ENCODE results near the gene DYNC1I1. TPM values are rescaled to one million over a fixed set of nuclear protein-coding genes. Genes with fewer than 3 reads are reported as not detected.

Gene DYNC1I1
- total and polyA plus RNA-seq, 2 donors (not counting 3 experiments of a cell fraction or from before 2014, with no cell fraction given): 1.8 to 3.6 TPM

GRCh38 chr7:96089511-96089910 lies 317.2 kb downstream of the DYNC1I1 start:
- dilution Hi-C loops (cut with MboI; ENCODE audit: extremely low pct_ligation_motif_present, low sequenced_read_pairs): no loop called here
- Histone ChIP-seq H3K4me3 (replicated peaks in 1 of 3; ENCODE audit: insufficient read depth in 1 of 3, low read depth in 1 of 3, low read length in 3 of 3) (no peak overlapping the region), H3K9me3 (replicated peaks; ENCODE audit: control insufficient read depth, insufficient read depth, low read length) (no peaks in the 10 kb centered on the region), H3K4me1 (ENCODE audit: control insufficient read depth, extremely low read depth, insufficient read depth, low read length) (peaks cover 30% of the 10 kb centered on the region), H3K4me2 (ENCODE audit: insufficient read depth, low read length) (no peak overlapping the region), H3K36me3 (ENCODE audit: control insufficient read depth in 2 of 2, extremely low read depth in 1 of 2, insufficient read depth in 2 of 2, low read length in 2 of 2) (no peaks in the 10 kb centered on the region), H2AFZ (ENCODE audit: low read depth, low read length) (no peak overlapping the region), H3K27ac (ENCODE audit: insufficient read depth, low read depth, low read length) (no peak overlapping the region), H3K9me1 (replicated peaks; ENCODE audit: control insufficient read depth, extremely low read depth, insufficient read depth, low read length) (no peaks in the 10 kb centered on the region), H3K9ac (replicated peaks; ENCODE audit: extremely low read depth, insufficient read depth, low read length) (no peak overlapping the region), H3K27me3 (ENCODE audit: control insufficient read depth in 2 of 2, insufficient read depth in 2 of 2, low read length in 2 of 2) (no peaks in the 10 kb centered on the region), H4K20me1 (replicated peaks; ENCODE audit: control insufficient read depth, extremely low read depth, insufficient read depth, low read length) (no peaks in the 10 kb centered on the region), H3K79me2 (ENCODE audit: control insufficient read depth, insufficient read depth, low read length) (no peaks in the 10 kb centered on the region)
- POLR2A ChIA-PET: no interaction called here
- FAIRE-seq (no peak), DNase-seq (ENCODE audit: low read depth, low spot score) (no peak)
- TF ChIP-seq CTCF (IDR thresholded peaks at IDR 0.05; ENCODE audit: extremely low read depth in 1 of 2, insufficient read depth in 1 of 2, low read depth in 1 of 2, low read length in 2 of 2) (no peak), POLR2A (IDR thresholded peaks at IDR 0.05; ENCODE audit: low read depth, low read length) (no peak), GATA2 (IDR thresholded peaks at IDR 0.05; ENCODE audit: insufficient read depth, insufficient read length, low read depth, low read length) (no peak), POLR2AphosphoS5 (IDR thresholded peaks at IDR 0.05; ENCODE audit: insufficient read depth, low read depth, low read length) (no peak), JUN (IDR thresholded peaks at IDR 0.05; ENCODE audit: borderline replicate concordance, insufficient read depth, insufficient read length, low read depth) (no peak), EZH2 (IDR thresholded peaks at IDR 0.05; ENCODE audit: borderline replicate concordance, low read depth, low read length, severe bottlenecking) (no peak)
- intact Hi-C loops (cut with micrococcal nuclease): loop anchor here (2.0 to 5.0 kb wide), 2 partner anchors 68 to 147 kb away; no protein-coding TSS in a partner anchor
- BruUV-seq (replicated peaks): no TSS peak
- CTCF ChIA-PET: interaction anchor here (0.6 to 1.8 kb wide), 3 partner anchors 134 to 938 kb away, joined by 3 to 6 read pairs (median 4); no protein-coding TSS in a partner anchor

GRCh38 chr7:96090756-96091155 lies 318.4 kb downstream of the DYNC1I1 start:
- Histone ChIP-seq H3K9me3 (replicated peaks; ENCODE audit: control insufficient read depth, insufficient read depth, low read length) (no peaks in the 10 kb centered on the region), H3K4me2 (ENCODE audit: insufficient read depth, low read length) (no peak overlapping the region), H3K27ac (ENCODE audit: insufficient read depth, low read depth, low read length) (no peak overlapping the region), H3K9me1 (replicated peaks; ENCODE audit: control insufficient read depth, extremely low read depth, insufficient read depth, low read length) (no peaks in the 10 kb centered on the region), H3K79me2 (ENCODE audit: control insufficient read depth, insufficient read depth, low read length) (no peaks in the 10 kb centered on the region), H3K4me3 (replicated peaks in 1 of 3; ENCODE audit: insufficient read depth in 1 of 3, low read depth in 1 of 3, low read length in 3 of 3) (no peak overlapping the region), H3K9ac (replicated peaks; ENCODE audit: extremely low read depth, insufficient read depth, low read length) (no peak overlapping the region), H3K4me1 (ENCODE audit: control insufficient read depth, extremely low read depth, insufficient read depth, low read length) (peaks cover 18% of the 10 kb centered on the region), H3K36me3 (ENCODE audit: control insufficient read depth in 2 of 2, extremely low read depth in 1 of 2, insufficient read depth in 2 of 2, low read length in 2 of 2) (no peaks in the 10 kb centered on the region), H2AFZ (ENCODE audit: low read depth, low read length) (no peak overlapping the region), H3K27me3 (ENCODE audit: control insufficient read depth in 2 of 2, insufficient read depth in 2 of 2, low read length in 2 of 2) (no peaks in the 10 kb centered on the region), H4K20me1 (replicated peaks; ENCODE audit: control insufficient read depth, extremely low read depth, insufficient read depth, low read length) (no peaks in the 10 kb centered on the region)
- DNase-seq (ENCODE audit: low read depth, low spot score): no peak
- TF ChIP-seq POLR2A (IDR thresholded peaks at IDR 0.05; ENCODE audit: low read depth, low read length) (no peak), GATA2 (IDR thresholded peaks at IDR 0.05; ENCODE audit: insufficient read depth, insufficient read length, low read depth, low read length) (no peak), CTCF (IDR thresholded peaks at IDR 0.05; ENCODE audit: extremely low read depth in 1 of 2, insufficient read depth in 1 of 2, low read depth in 1 of 2, low read length in 2 of 2) (no peak), MYC (IDR thresholded peaks at IDR 0.05; ENCODE audit: low read depth, low read length) (no peak), JUN (IDR thresholded peaks at IDR 0.05; ENCODE audit: borderline replicate concordance, insufficient read depth, insufficient read length, low read depth) (no peak), POLR2AphosphoS5 (IDR thresholded peaks at IDR 0.05; ENCODE audit: insufficient read depth, low read depth, low read length) (no peak), FOS (IDR thresholded peaks at IDR 0.05; ENCODE audit: borderline replicate concordance, insufficient read depth, low read length) (no peak), MAX (IDR thresholded peaks at IDR 0.05; ENCODE audit: insufficient read depth, insufficient read length) (no peak), EZH2 (IDR thresholded peaks at IDR 0.05; ENCODE audit: borderline replicate concordance, low read depth, low read length, severe bottlenecking) (no peak)
- FAIRE-seq: no peak
- CTCF ChIA-PET: no interaction called here
- no TSS peak for BruUV-seq (replicated peaks)
- dilution Hi-C loops (cut with MboI; ENCODE audit: extremely low pct_ligation_motif_present, low sequenced_read_pairs): no loop called here
- intact Hi-C loops (cut with micrococcal nuclease): no loop called here
- POLR2A ChIA-PET: no interaction called here
